IMR-90 (cell line): Measurements from ENCODE around the gene KLK12. TPM values are rescaled to one million over a fixed set of nuclear protein-coding genes. Genes with fewer than 3 reads are reported as not detected.

Source experiments
- ATAC-seq: fragments of 200-7000 bp; cut with Tn5 transposase; 2 replicates; pipeline ENCODE4 v1.9.1; 2020; ENCODE audit warnings: low read depth, mild to moderate bottlenecking, moderate library complexity
- BruUV-seq: library from RNA; stranded (reverse); fragments of 400-500 nt; replicated peaks from 2 replicates; lab custom pipeline; 2021; lab: Mats Ljungman, UMichigan
- CTCF ChIA-PET: fragments of 300-600 bp; formaldehyde crosslinking; extraction: SDS; loops from one replicate; lab custom pipeline; 2021; ENCODE audit warnings: antibody characterized with exemption; lab: Yijun Ruan, JAX
- POLR2A ChIA-PET: fragments of 300-600 bp; sonication (Branson Sonifier 250); formaldehyde crosslinking; loops from one replicate; lab custom pipeline; 2022; ENCODE audit warnings: antibody characterized with exemption; ENCODE audit not compliant: unreplicated experiment; lab: Charles Lee
- DNase-seq: peaks from one replicate; pipeline ENCODE4 v3.0.0; 2013
- H2AFZ ChIP-seq: replicated peaks from 2 replicates; pipeline ENCODE3; 2013; ENCODE audit warnings: low read length, mild to moderate bottlenecking; ENCODE audit not compliant: poor library complexity
- H2AK5ac ChIP-seq: 2 replicates; pipeline ENCODE4 v1.6.1; 2013; ENCODE audit warnings: low read depth, low read length, inconsistent platforms
- H2AK9ac ChIP-seq: replicated peaks from 2 replicates; pipeline ENCODE3; 2013; ENCODE audit warnings: mild to moderate bottlenecking, low read depth, low read length, moderate library complexity; ENCODE audit not compliant: poor library complexity
- H2BK120ac ChIP-seq: 2 replicates; pipeline ENCODE4 v1.6.1; 2013; ENCODE audit warnings: low read depth, low read length, inconsistent platforms
- H2BK15ac ChIP-seq: 3 replicates; pipeline ENCODE4 v1.6.1; 2013; ENCODE audit warnings: low read depth, low read length, inconsistent platforms
- H2BK20ac ChIP-seq: 2 replicates; pipeline ENCODE4 v1.6.1; 2013; ENCODE audit warnings: low read depth, mild to moderate bottlenecking, inconsistent platforms, low read length, moderate library complexity
- H2BK5ac ChIP-seq: 2 replicates; pipeline ENCODE4 v1.6.1; 2013; ENCODE audit warnings: mild to moderate bottlenecking, low read depth, low read length, inconsistent platforms; ENCODE audit not compliant: poor library complexity, severe bottlenecking
- H3K14ac ChIP-seq: replicated peaks from 2 replicates; pipeline ENCODE4 v1.6.1; 2013; ENCODE audit warnings: low read depth, low read length, inconsistent platforms
- H3K18ac ChIP-seq: 2 replicates; pipeline ENCODE4 v1.6.1; 2013; ENCODE audit warnings: low read depth, low read length, control low read depth
- H3K23ac ChIP-seq: 2 replicates; pipeline ENCODE4 v1.6.1; 2013; ENCODE audit warnings: low read depth, low read length, inconsistent platforms
- H3K27ac ChIP-seq: 2 replicates; pipeline ENCODE4 v1.5.1; 2013; ENCODE audit warnings: mild to moderate bottlenecking, control low read depth, low read length; ENCODE audit not compliant: insufficient read depth
- H3K27me3 ChIP-seq: 2 replicates; pipeline ENCODE4 v1.6.1; 2013; ENCODE audit warnings: low read length; ENCODE audit not compliant: control insufficient read depth, insufficient read depth
- H3K36me3 ChIP-seq: 2 replicates; pipeline ENCODE4 v1.6.1; 2013; ENCODE audit warnings: low read length, mixed read lengths; ENCODE audit not compliant: control insufficient read depth, insufficient read depth
- H3K4ac ChIP-seq: 2 replicates; pipeline ENCODE4 v1.6.1; 2013; ENCODE audit warnings: low read depth, low read length, inconsistent platforms
- H3K4me1 ChIP-seq: 2 replicates; pipeline ENCODE4 v1.6.1; 2013; ENCODE audit warnings: low read length, mixed read lengths; ENCODE audit not compliant: control insufficient read depth, insufficient read depth
- H3K4me2 ChIP-seq: 2 replicates; pipeline ENCODE4 v1.6.1; 2013; ENCODE audit warnings: low read depth, mild to moderate bottlenecking, control low read depth, low read length, moderate library complexity
- H3K4me3 ChIP-seq: 2 replicates; pipeline ENCODE4 v1.5.1; 2013; ENCODE audit warnings: low read depth, mild to moderate bottlenecking, control low read depth, low read length, moderate library complexity; ENCODE audit not compliant: insufficient read depth
- H3K56ac ChIP-seq: 2 replicates; pipeline ENCODE4 v1.6.1; 2013; ENCODE audit warnings: low read length, inconsistent platforms; ENCODE audit not compliant: insufficient read depth; ENCODE audit errors: extremely low read depth
- H3K79me1 ChIP-seq, 2 experiments: 2 replicates each; pipeline ENCODE4 v1.6.1; 2013; ENCODE audit warnings: low read length in 2 of 2, inconsistent platforms in 1 of 2, low read depth in 1 of 2
- H3K9ac ChIP-seq: 2 replicates; pipeline ENCODE4 v1.6.1; 2013; ENCODE audit warnings: low read depth, low read length, control low read depth
- H3K9me1 ChIP-seq: 2 replicates; pipeline ENCODE4 v1.6.1; 2013; ENCODE audit warnings: low read length, inconsistent platforms; ENCODE audit not compliant: insufficient read depth
- H3K9me3 ChIP-seq: 2 replicates; pipeline ENCODE4 v1.6.1; 2013; ENCODE audit warnings: low read length; ENCODE audit not compliant: control insufficient read depth, insufficient read depth
- H4K20me1 ChIP-seq: 2 replicates; pipeline ENCODE4 v1.6.1; 2013; ENCODE audit warnings: low read length, inconsistent platforms; ENCODE audit not compliant: insufficient read depth
- H4K5ac ChIP-seq: 2 replicates; pipeline ENCODE4 v1.6.1; 2013; ENCODE audit warnings: mild to moderate bottlenecking, low read depth, low read length, control low read depth
- H4K8ac ChIP-seq, 2 experiments: 2 replicates each; pipeline ENCODE4 v1.6.1; 2013; ENCODE audit warnings: low read depth in 2 of 2, low read length in 2 of 2, control low read depth in 1 of 2, inconsistent platforms in 1 of 2
- H4K91ac ChIP-seq: 2 replicates; pipeline ENCODE4 v1.6.1; 2013; ENCODE audit warnings: low read depth, low read length, inconsistent platforms; ENCODE audit not compliant: insufficient read depth
- FOS ChIP-seq: fragments of 150-350 bp; IDR thresholded peaks from 2 replicates; pipeline ENCODE4 v1.6.1; 2016; ENCODE audit warnings: low read depth, low read length
- whole genome bisulfite sequencing, 2 experiments: methylation state at CpG; one replicate each; pipeline versions ENCODE4 v1.1.5 to v1.1.7; 2013; ENCODE audit warnings: missing lambda C conversion rate in 2 of 2; ENCODE audit not compliant: insufficient read length in 1 of 2; ENCODE audit errors: extremely low coverage in 2 of 2; 5-methylcytosine and 5-hydroxymethylcytosine counted together
- dilution Hi-C: fragments of 300-500 bp; cut with HindIII; formaldehyde crosslinking; loops from one replicate; pipeline ENCODE4 v1.14.3; 2018; ENCODE audit warnings: low sequenced_read_pairs; ENCODE audit not compliant: unreplicated experiment
- in situ Hi-C: fragments of 300-500 bp; cut with MboI; formaldehyde crosslinking; loops from 3 replicates; pipeline ENCODE4 v1.14.3; 2019; ENCODE audit warnings: low sequenced_read_pairs, inconsistent platforms, mixed read lengths
- intact Hi-C: fragments of 100-400 bp; cut with micrococcal nuclease; formaldehyde crosslinking; loops from 2 replicates; pipeline ENCODE4 v1.10.0; 2022
- polyA plus RNA-seq, 3 experiments: library from polyadenylated mRNA; depleted of rRNA; stranded (reverse); fragments of >200 nt; gene quantifications; 2 replicates each; pipeline ENCODE4 v1.2.3, GENCODE V29; 2012; ENCODE audit warnings: low replicate concordance in 1 of 3
- total RNA-seq: library from RNA; depleted of rRNA; stranded (reverse); fragments of >200 nt; gene quantifications from 2 replicates; pipeline ENCODE4 v1.2.3, GENCODE V29; 2012

KLK12 gene
- total and polyA plus RNA-seq, 2 of the 4 experiments (the other 2 are of a cell fraction): not detected

DNA sequence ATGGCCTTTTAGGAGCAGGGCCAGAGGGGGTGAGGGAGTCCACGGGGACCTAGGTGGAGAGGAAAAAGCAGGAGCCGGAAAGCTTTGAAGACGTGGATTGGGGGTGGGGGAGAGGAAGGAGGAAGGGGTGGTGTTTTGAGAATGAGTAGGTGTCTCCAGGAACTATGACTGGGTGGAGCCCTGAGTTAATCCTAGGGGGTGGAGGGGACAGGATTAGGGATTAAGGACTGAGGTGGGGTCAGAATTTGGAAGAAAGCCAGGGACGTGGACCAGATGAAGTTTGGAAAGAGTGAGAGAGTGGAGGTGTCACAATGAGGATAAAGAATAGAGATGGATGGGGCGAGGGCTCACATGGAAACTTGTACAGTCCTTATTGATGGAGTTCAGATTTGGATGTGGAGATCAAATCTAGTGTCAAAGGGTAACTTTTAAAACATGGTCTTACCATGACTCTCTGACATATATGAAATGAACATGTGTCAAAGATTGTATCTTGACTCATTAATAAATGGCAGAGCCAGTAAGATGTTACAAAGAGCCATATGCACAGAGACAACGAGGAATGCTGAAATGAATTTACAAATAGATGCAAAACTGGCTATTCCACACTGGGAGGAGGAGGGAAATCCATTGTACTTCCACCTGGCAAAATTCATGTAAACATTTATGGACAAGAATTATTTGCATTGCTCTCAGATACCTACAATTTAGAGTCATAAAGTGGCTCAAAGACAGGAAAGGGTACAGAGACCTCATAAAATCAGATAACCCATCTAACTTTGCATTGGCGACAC is 31.8 kb upstream of the KLK12 start:
- Histone ChIP-seq H2AFZ (no peak overlapping the region), H3K4me2 (no peak overlapping the region), H3K4me1 (no peaks in the 10 kb centered on the region), H2BK20ac (no peak overlapping the region), H3K18ac (no peak overlapping the region), H3K4ac (no peak overlapping the region), H3K79me1 (no peaks in the 10 kb centered on the region), H3K23ac (no peak overlapping the region), H4K8ac (no peak overlapping the region), H4K5ac (no peak overlapping the region), H3K9me3 (peaks cover 2% of the 10 kb centered on the region; the same call in 1 of the 2 replicates), H3K56ac (no peak overlapping the region), H3K4me3 (no peak overlapping the region), H2AK9ac (no peak overlapping the region), H2BK15ac (no peak overlapping the region), H2AK5ac (no peak overlapping the region), H2BK5ac (no peak overlapping the region), H3K27me3 (no peaks in the 10 kb centered on the region), H3K36me3 (no peaks in the 10 kb centered on the region), H3K27ac (no peak overlapping the region), H3K9ac (no peak overlapping the region), H2BK120ac (no peak overlapping the region), H3K9me1 (no peaks in the 10 kb centered on the region), H4K91ac (no peak overlapping the region), H4K20me1 (no peaks in the 10 kb centered on the region), H3K14ac (no peak overlapping the region)
- CTCF ChIA-PET: no interaction called here
- in situ Hi-C loops: no loop called here
- intact Hi-C loops: no loop called here
- POLR2A ChIA-PET: no interaction called here
- ATAC-seq: no peak
- dilution Hi-C loops: no loop called here
- no peak for DNase-seq
- WGBS, 2 experiments: 44% methylated on average over 3 of the region's 7 CpGs; no CpG with 5 or more reads in 1 of the 2 experiments
- no peak for TF ChIP-seq FOS
- no TSS peak for BruUV-seq
